Neural cell (in vitro differentiated cells): ENCODE data around the gene AP1S1.
A peak's percentile ranks its signal among the peaks of the same experiment; 100 is the strongest.

Experiments used
- MXI1 ChIP-seq: fragments of 450-650 bp; conservative IDR thresholded peaks from 2 replicates; pipeline ENCODE4 v1.6.1; 2014; ENCODE audit warnings: antibody characterized with exemption, mild to moderate bottlenecking; ENCODE audit not compliant: poor library complexity, severe bottlenecking
- TF ChIP-seq, protein P1 (sequence below): fragments of 450-650 bp; IDR thresholded peaks from 2 replicates; pipeline ENCODE4 v1.5.1; 2014; ENCODE audit warnings: antibody characterized with exemption, mild to moderate bottlenecking, moderate library complexity; ENCODE audit not compliant: poor library complexity, severe bottlenecking

DNA sequence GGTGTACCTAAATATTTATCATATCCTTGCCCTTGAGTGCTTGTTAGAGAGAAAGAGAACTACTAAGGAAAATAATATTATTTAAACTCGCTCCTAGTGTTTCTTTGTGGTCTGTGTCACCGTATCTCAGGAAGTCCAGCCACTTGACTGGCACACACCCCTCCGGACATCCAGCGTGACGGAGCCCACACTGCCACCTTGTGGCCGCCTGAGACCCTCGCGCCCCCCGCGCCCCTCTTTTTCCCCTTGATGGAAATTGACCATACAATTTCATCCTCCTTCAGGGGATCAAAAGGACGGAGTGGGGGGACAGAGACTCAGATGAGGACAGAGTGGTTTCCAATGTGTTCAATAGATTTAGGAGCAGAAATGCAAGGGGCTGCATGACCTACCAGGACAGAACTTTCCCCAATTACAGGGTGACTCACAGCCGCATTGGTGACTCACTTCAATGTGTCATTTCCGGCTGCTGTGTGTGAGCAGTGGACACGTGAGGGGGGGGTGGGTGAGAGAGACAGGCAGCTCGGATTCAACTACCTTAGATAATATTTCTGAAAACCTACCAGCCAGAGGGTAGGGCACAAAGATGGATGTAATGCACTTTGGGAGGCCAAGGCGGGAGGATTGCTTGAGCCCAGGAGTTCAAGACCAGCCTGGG is 15.9 kb upstream of the AP1S1 start:
- TF ChIP-seq, protein P1, sequence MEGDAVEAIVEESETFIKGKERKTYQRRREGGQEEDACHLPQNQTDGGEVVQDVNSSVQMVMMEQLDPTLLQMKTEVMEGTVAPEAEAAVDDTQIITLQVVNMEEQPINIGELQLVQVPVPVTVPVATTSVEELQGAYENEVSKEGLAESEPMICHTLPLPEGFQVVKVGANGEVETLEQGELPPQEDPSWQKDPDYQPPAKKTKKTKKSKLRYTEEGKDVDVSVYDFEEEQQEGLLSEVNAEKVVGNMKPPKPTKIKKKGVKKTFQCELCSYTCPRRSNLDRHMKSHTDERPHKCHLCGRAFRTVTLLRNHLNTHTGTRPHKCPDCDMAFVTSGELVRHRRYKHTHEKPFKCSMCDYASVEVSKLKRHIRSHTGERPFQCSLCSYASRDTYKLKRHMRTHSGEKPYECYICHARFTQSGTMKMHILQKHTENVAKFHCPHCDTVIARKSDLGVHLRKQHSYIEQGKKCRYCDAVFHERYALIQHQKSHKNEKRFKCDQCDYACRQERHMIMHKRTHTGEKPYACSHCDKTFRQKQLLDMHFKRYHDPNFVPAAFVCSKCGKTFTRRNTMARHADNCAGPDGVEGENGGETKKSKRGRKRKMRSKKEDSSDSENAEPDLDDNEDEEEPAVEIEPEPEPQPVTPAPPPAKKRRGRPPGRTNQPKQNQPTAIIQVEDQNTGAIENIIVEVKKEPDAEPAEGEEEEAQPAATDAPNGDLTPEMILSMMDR: peak; percentile 48
- TF ChIP-seq MXI1: no peak
